ENCODE measurements around the gene HIPK2.

Gene HIPK2

GRCh38 chr7:139735912-139736595 lies 41.7 kb downstream of the HIPK2 start:
- DNase-seq (ENCODE audit: low spot score) = no peak

- no peak for DNase-seq (ENCODE audit: low spot score)
Measured at GRCh38 chr7:139735466-139735865, 42.3 kb downstream of the HIPK2 start.

- no peak for DNase-seq (ENCODE audit: low spot score)
Measured at GRCh38 chr7:139734395-139734794, 43.4 kb downstream of the HIPK2 start.

- DNase-seq (ENCODE audit: low spot score) = no peak
Measured at GRCh38 chr7:139733751-139734150, 44.0 kb downstream of the HIPK2 start.

GRCh38 chr7:139732471-139733167 lies 45.2 kb downstream of the HIPK2 start:
- DNase-seq (ENCODE audit: low spot score) = no peak

GRCh38 chr7:139731802-139732470 lies 45.9 kb downstream of the HIPK2 start:
- no peak for DNase-seq (ENCODE audit: low spot score)

- no peak for DNase-seq (ENCODE audit: low spot score)
Measured at GRCh38 chr7:139730746-139731612, 46.8 kb downstream of the HIPK2 start.

GRCh38 chr7:139728203-139728602 lies 49.6 kb downstream of the HIPK2 start:
- no peak for DNase-seq (ENCODE audit: low spot score)

GRCh38 chr7:139727151-139727705 lies 50.6 kb downstream of the HIPK2 start:
- no peak for DNase-seq (ENCODE audit: low spot score)

GRCh38 chr7:139726485-139726869 lies 51.3 kb downstream of the HIPK2 start:
- DNase-seq (ENCODE audit: low spot score) = no peak

- no peak for DNase-seq (ENCODE audit: low spot score)
Measured at GRCh38 chr7:139725858-139726484, 51.8 kb downstream of the HIPK2 start.

GRCh38 chr7:139725077-139725476 lies 52.7 kb downstream of the HIPK2 start:
- peak; percentile 27 for DNase-seq (ENCODE audit: low spot score)

GRCh38 chr7:139722604-139723003 lies 55.2 kb downstream of the HIPK2 start:
- no peak for DNase-seq (ENCODE audit: low spot score)

- DNase-seq (ENCODE audit: low spot score) = no peak
Measured at GRCh38 chr7:139721821-139722220, 56.0 kb downstream of the HIPK2 start.

GRCh38 chr7:139721417-139721816 lies 56.4 kb downstream of the HIPK2 start:
- no peak for DNase-seq (ENCODE audit: low spot score)

- no peak for DNase-seq (ENCODE audit: low spot score)
Measured at GRCh38 chr7:139720705-139721231, 57.0 kb downstream of the HIPK2 start.

GRCh38 chr7:139720186-139720585 lies 57.6 kb downstream of the HIPK2 start:
- DNase-seq (ENCODE audit: low spot score) = no peak

GRCh38 chr7:139718859-139719258 lies 58.9 kb downstream of the HIPK2 start:
- no peak for DNase-seq (ENCODE audit: low spot score)

GRCh38 chr7:139718141-139718540 lies 59.7 kb downstream of the HIPK2 start:
- no peak for DNase-seq (ENCODE audit: low spot score)

- DNase-seq (ENCODE audit: low spot score) = no peak
Measured at GRCh38 chr7:139716156-139716942, 61.4 kb downstream of the HIPK2 start.
